ENCODE data around the gene WNK3.
A peak's percentile ranks its signal among the peaks of the same experiment; 100 is the strongest.

Gene WNK3

GRCh38 chrX:54237014-54237413 lies 120.8 kb downstream of the WNK3 start:
- no peak for DNase-seq

- peak; percentile 22 for DNase-seq
Measured at GRCh38 chrX:54230435-54231148, 127.3 kb downstream of the WNK3 start.

GRCh38 chrX:54223581-54223980 lies 134.3 kb downstream of the WNK3 start:
- DNase-seq = no peak

GRCh38 chrX:54213603-54214002 lies 144.2 kb downstream of the WNK3 start:
- no peak for DNase-seq

GRCh38 chrX:54208531-54208930 lies 149.3 kb downstream of the WNK3 start:
- DNase-seq = peak; percentile 57

GRCh38 chrX:54198262-54198661 lies 159.6 kb downstream of the WNK3 start:
- no peak for DNase-seq

- DNase-seq = no peak
Measured at GRCh38 chrX:54194982-54195588, 162.8 kb downstream of the WNK3 start.

GRCh38 chrX:54193085-54193821 lies 164.6 kb downstream of the WNK3 start:
- DNase-seq = no peak

- DNase-seq = no peak
Measured at GRCh38 chrX:54184474-54184873, 173.4 kb downstream of the WNK3 start.

- DNase-seq = peak; percentile 74
Measured at GRCh38 chrX:54182864-54183613, 174.8 kb downstream of the WNK3 start, which contains the start of gene FAM120C. TSS of gene FAM120C (minus strand) at chrX:54183254. CDS start at chrX:54183198, 56 bp downstream.

GRCh38 chrX:54182194-54182863 lies 175.5 kb downstream of the WNK3 start:
- DNase-seq = no peak

- peak; percentile 34 for DNase-seq
Measured at GRCh38 chrX:54181202-54181953, 176.5 kb downstream of the WNK3 start.

- DNase-seq = peak; percentile 39
Measured at GRCh38 chrX:54180403-54180802, 177.4 kb downstream of the WNK3 start.

- DNase-seq = peak; percentile 84
Measured at GRCh38 chrX:54178100-54178940, 179.5 kb downstream of the WNK3 start.

- no peak for DNase-seq
Measured at GRCh38 chrX:54177306-54177705, 180.5 kb downstream of the WNK3 start.

GRCh38 chrX:54173791-54174190 lies 184.1 kb downstream of the WNK3 start:
- no peak for DNase-seq

GRCh38 chrX:54172455-54172854 lies 185.4 kb downstream of the WNK3 start:
- DNase-seq = no peak

GRCh38 chrX:54171527-54172250 lies 186.2 kb downstream of the WNK3 start:
- DNase-seq = peak; percentile 26

- no peak for DNase-seq
Measured at GRCh38 chrX:54171091-54171490, 186.8 kb downstream of the WNK3 start.

- no peak for DNase-seq
Measured at GRCh38 chrX:54166915-54167314, 190.9 kb downstream of the WNK3 start.

Measured in fibroblast of upper back skin (primary cell).